GM12891 (cell line): ENCODE results near the gene PEMT.
"Not testable (repeated sequence)": the region's sequence is repeated elsewhere in the genome, so short reads cannot be mapped to it uniquely, and the experiment has no call there.

Experiments used
- POLR2A ChIP-seq: IDR thresholded peaks from 2 replicates; pipeline ENCODE4 v1.6.1; 2011; ENCODE audit warnings: low read depth, low read length, control low read depth
- POU2F2 ChIP-seq: IDR thresholded peaks from 2 replicates; pipeline ENCODE4 v1.6.1; 2011; ENCODE audit warnings: low read depth, mild to moderate bottlenecking, control low read depth, low read length, moderate library complexity
- TAF1 ChIP-seq: IDR thresholded peaks from 2 replicates; pipeline ENCODE4 v1.6.1; 2011; ENCODE audit warnings: low read depth, low read length, control low read depth

DNA sequence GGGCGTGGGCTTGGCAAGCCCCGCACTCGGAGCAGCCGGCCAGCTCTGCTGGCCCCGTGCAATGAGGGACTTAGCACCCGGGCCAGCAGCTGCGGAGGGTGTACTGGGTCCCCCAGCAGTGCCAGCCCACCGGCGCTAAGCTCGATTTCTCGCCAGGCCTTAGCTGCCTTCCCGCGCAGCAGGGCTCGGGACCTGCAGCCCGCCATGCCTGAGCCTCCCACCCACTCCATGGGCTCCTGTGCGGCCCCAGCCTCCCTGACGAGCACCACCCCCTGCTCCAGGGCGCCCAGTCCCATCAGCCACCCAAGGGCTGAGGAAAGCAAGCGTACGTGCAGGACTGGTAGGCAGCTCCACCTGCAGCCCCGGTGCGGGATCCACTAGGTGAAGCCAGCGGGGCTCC is 105.1 kb downstream of the PEMT start:
- not testable (repeated sequence) for TF ChIP-seq TAF1, POLR2A, POU2F2
